ENCODE data around the gene EGFLAM.
A peak's percentile ranks its signal among the peaks of the same experiment; 100 is the strongest.

EGFLAM gene

GRCh38 chr5:38265546-38266179 is 7.3 kb downstream of the EGFLAM start:
- DNase-seq (ENCODE audit: low read depth) = peak; percentile 4

GRCh38 chr5:38267372-38267771 is 9.0 kb downstream of the EGFLAM start:
- DNase-seq (ENCODE audit: low read depth) = no peak

DNA sequence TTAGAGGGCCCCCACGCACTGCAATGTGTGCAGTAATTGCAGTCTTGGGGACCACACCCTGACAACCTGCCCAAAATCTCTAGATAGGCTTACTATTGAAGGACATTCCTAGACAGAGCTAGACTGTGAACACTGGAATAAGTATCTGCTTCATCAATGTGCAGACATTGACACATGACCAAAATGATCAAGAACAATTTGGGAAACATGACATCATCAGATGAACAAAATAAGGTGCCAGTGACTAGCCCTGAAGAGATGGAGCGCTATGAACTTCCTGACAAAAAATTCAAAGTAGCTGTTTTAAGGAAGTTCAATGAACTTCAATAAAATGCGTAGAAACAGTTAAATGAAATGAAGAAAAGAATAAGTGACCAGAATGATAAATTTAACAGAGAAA is 15.3 kb downstream of the EGFLAM start:
- no peak for DNase-seq (ENCODE audit: low read depth)

GRCh38 chr5:38274370-38274769 is 16.0 kb downstream of the EGFLAM start:
- DNase-seq (ENCODE audit: low read depth) = no peak

DNA sequence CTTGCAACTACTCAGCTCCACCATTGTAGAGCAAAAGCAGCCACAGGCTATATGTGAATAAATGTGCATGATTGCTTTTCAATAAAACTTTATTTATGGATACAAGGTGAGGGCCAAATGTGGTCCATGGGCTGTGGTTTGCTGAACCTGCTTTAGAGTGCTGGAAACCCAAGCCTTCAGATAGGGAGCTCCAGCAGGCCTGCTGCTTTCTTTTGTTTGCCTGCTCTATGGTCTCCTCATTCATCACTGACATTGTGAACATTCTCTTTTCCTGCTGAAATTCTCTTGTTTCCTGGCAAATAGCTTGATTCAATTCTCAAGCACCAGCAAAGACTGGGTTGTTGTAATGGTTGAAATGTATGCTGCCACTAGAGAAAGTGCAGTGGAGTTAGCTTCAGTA is 26.0 kb downstream of the EGFLAM start:
- no peak for DNase-seq (ENCODE audit: low read depth)

GRCh38 chr5:38285226-38285625 is 26.9 kb downstream of the EGFLAM start:
- DNase-seq (ENCODE audit: low read depth) = no peak

DNA sequence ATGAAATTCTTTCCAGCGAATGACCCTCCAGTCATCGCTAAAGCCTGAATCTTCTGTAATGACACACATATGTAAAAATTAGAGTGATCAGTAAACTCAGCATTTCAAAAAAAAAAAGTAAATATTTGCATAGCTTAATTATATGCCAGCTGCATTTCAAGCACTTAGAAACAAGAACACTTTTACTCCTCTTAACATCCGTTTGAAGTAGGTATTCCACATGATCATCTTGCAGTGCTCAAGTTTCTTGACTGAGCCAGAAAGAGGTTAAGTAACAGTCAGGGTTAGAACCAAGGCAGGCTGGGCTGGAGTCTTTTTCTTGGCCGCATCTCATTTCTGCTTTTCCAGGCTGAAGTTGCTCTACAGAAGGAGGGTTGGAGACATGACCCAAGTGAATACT is 27.6 kb downstream of the EGFLAM start:
- no peak for DNase-seq (ENCODE audit: low read depth)

- no peak for DNase-seq (ENCODE audit: low read depth)
Measured at GRCh38 chr5:38287124-38287523, 28.8 kb downstream of the EGFLAM start.

DNA sequence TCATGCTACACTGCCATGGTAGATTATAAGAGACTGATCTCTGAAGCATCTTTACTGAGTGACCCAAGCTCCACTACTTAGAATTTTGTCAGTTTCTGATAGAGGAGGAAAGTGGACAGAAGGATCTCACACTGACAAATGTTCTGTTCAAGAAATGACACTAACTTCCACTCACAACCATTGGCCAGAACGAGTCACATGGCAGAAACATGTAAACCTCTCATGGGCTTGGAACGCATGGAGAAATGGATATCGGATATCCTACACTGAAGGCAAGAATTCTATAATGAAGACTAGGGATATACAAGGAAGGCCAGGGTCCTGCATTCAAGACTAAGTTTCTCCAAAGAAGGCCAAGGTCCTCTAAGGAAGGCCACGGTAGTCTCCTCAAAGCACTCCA is 31.1 kb downstream of the EGFLAM start:
- DNase-seq (ENCODE audit: low read depth) = no peak

DNA sequence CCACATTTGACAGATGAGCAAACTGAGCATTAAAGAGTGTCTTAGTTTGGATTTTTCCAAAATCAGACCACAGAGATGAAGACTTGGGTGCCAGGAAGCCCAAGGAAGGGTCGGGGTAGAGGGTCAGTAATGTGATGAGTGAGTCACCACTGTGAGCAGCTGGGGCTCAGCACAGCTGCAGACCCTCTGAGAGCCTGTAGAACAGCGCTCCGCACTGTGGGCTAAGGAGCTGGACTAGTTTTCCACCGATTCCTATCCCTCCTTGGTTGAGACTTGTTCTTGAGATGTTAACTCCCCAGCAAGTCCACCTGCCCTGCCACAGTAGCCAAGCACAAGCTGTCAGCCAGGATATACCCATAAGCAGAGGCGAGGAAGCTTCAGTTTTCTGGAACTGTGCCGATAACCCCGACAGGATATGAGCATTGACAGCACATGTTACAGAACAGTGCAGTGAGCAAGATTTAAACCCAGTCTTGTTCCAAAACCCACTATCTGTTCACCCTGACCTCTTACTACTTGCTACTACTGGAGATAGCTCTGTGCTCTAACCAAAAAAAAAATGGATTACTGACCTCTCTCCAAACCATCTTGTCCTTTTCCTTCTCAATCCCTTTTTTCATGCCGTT is 31.8 kb downstream of the EGFLAM start:
- DNase-seq (ENCODE audit: low read depth) = no peak

- no peak for DNase-seq (ENCODE audit: low read depth)
Measured at GRCh38 chr5:38291355-38291754, 33.0 kb downstream of the EGFLAM start.

DNA sequence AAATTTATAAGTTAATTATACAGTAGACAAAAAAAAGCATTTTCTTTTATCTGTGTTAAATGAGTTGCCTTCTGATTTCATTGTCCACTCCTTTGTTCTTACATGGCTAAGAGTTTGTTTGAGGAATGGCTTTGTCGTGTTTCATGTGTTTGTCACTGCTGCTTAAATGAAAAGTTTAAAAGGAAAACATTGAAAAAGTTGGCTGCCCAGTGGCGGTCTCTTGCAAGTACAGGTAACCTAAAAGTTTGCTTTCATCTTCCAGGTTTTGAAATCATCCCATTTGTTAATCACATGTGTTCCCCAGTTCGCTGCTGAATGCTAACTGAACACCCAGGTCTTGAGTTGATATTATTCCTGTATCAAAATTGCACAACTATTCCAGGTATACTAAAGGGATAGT is 33.9 kb downstream of the EGFLAM start:
- DNase-seq (ENCODE audit: low read depth) = no peak

DNA sequence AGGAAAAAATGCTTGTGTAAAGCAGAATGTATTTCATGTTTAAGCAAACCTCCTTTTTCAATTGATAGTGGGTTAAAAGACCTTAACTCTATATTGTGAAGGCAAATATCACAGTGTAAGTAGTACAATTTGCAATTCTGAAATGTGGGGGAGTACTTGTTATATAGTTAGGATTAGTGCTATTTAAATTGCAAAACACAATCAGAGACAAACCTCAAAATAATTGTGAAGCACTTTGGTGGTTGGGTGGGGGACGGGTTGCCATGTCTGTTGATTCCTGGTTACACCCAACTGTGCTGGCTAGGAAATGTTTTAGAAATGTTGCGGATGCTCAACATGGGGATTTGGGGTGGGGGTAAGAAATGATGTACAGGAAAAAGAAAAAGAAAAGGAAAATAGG is 37.4 kb downstream of the EGFLAM start:
- DNase-seq (ENCODE audit: low read depth) = no peak

GRCh38 chr5:38297830-38298608 is 39.7 kb downstream of the EGFLAM start:
- DNase-seq (ENCODE audit: low read depth) = no peak

DNA sequence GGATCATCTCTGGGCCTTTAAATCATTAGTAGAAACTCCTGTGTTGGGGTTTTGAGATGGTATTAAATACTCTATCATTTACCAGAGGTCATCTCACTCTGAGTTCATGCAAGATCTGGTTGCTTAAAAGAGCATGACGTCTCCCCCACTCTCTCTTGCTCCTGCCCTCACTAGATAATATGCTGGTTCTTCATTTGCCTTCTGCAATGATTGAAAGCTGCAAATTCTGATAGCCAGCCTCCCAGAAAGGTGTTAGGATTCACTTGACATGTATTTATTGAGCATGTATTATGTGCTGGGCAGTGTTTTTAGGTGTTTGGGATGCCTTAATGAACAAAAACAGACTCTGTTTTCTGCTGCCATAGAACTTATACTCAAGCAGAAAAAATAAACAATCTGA is 41.2 kb downstream of the EGFLAM start:
- no peak for DNase-seq (ENCODE audit: low read depth)

DNA sequence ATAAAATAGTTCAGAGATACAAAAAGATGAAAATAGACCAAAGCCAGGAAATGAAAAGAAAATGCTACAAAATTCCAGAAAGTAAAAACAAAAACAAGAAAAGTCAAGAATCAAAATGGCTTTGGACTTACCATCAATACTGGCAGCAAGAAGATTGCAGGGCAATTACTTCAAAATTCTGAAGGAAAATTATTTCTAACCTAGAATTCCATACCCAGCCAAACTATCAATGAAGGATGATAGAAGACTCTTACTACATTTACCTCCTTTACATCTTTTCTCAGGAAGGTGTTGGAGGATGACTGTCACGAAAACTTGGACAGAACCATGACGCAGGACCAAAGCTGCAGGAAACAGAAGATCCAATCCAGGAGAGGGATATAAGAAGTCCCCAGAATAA is 46.8 kb downstream of the EGFLAM start:
- no peak for DNase-seq (ENCODE audit: low read depth)

- DNase-seq (ENCODE audit: low read depth) = no peak
Measured at GRCh38 chr5:38307845-38308244, 49.5 kb downstream of the EGFLAM start.

GRCh38 chr5:38316544-38317224 is 58.3 kb downstream of the EGFLAM start:
- DNase-seq (ENCODE audit: low read depth) = no peak

GRCh38 chr5:38317868-38318267 is 59.5 kb downstream of the EGFLAM start:
- no peak for DNase-seq (ENCODE audit: low read depth)

DNA sequence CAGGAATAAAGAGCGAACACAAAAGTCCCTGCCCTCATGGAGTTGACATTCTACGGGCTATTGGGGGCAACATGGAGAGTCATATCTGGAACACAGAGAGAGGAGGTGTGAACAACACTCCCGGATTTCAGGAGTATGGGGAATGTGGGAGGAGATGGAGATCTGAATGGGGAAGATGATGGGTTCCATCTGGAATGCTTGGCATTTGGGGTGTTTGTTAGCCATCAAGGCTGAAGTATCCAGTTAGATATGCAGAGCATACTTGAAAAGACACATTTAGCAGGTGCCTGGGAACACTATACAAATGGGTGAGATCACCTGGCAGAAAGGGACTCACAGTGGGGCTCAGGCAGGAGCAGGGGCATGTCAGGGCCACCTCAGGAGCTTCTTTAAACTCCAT is 61.1 kb downstream of the EGFLAM start:
- no peak for DNase-seq (ENCODE audit: low read depth)

DNA sequence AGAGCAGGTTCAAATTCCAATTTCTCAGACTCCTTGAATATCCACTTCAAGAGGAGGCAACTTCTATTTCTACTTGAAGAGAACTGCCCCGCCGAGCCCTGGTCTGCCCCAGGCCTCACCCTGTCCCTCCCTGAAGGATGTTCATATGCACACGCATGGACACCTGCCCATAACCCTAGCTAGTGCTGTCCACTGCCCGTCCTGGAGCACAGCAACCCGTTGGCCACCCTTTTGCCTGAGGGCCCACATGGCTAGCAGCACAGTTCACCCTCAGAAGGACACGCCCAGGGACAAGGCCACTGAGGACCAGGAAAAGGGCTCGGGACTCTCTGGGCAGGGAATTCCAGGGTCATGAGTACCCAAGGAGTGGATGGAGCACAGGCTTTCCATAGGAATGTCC is 63.6 kb downstream of the EGFLAM start:
- no peak for DNase-seq (ENCODE audit: low read depth)

GRCh38 chr5:38323645-38324295 is 65.4 kb downstream of the EGFLAM start:
- DNase-seq (ENCODE audit: low read depth) = no peak

All from T follicular helper cell (primary cell).